Gastrocnemius medialis (tissue), 4 donors: ENCODE data around the gene CAMTA1. TPM values are rescaled to one million over a fixed set of nuclear protein-coding genes. Genes with fewer than 3 reads are reported as not detected.

ENCODE experiments used
- ATAC-seq, 2 donors: fragments of 150-250 bp; one replicate each; pipeline ENCODE4 v1.9.1; 2016
- DNase-seq, 2 donors: peaks; one replicate each; pipeline ENCODE4 v3.0.0-alpha.2; 2019
- H3K27ac ChIP-seq, 4 donors: fragments of 200-600 bp; sonication (generic); 1 replicate in 1 of 4; 2 replicates in 3 of 4; pipeline ENCODE4 v1.5.1; 2016 to 2018; ENCODE audit warnings: mild to moderate bottlenecking in 2 of 4, moderate library complexity in 1 of 4
- H3K27me3 ChIP-seq, 3 donors: fragments of 200-600 bp; sonication (generic) in 2 of 3; 1 replicate in 1 of 3; 2 replicates in 2 of 3; pipeline versions ENCODE4 v1.5.1 to v1.6.0; 2016 to 2019; ENCODE audit warnings: mild to moderate bottlenecking in 1 of 3, moderate library complexity in 1 of 3
- H3K36me3 ChIP-seq, 2 donors: fragments of 200-600 bp; sonication (generic) in 1 of 2; one replicate each; pipeline ENCODE4 v1.5.1; 2017 to 2018
- H3K4me1 ChIP-seq, 2 donors: fragments of 200-600 bp; sonication (generic) in 1 of 2; one replicate each; pipeline ENCODE4 v1.5.1; 2016 to 2017; ENCODE audit warnings: mild to moderate bottlenecking in 2 of 2
- H3K4me3 ChIP-seq, 4 donors: fragments of 200-600 bp; sonication (generic) in 3 of 4; 1 replicate in 1 of 4; 2 replicates in 3 of 4; pipeline ENCODE4 v1.5.1; 2016 to 2019; ENCODE audit warnings: mild to moderate bottlenecking in 2 of 4
- H3K9me3 ChIP-seq, 3 donors: fragments of 200-600 bp; sonication (generic) in 2 of 3; 1 replicate in 1 of 3; 2 replicates in 2 of 3; pipeline ENCODE4 v1.5.1; 2016 to 2019
- CTCF ChIP-seq, 5 experiments: fragments of 450-650 bp in 3 of 5; fragments of 200-600 bp in 2 of 5; sonication (generic) in 2 of 5; IDR thresholded peaks in 4 of 5; conservative IDR thresholded peaks in 1 of 5; 1 replicate in 4 of 5; 2 replicates in 1 of 5; pipeline ENCODE4 v1.5.1; 2016 to 2019; ENCODE audit warnings: antibody characterized with exemption in 5 of 5, mild to moderate bottlenecking in 3 of 5, moderate library complexity in 3 of 5
- POLR2A ChIP-seq, 2 donors: fragments of 450-650 bp; IDR thresholded peaks; one replicate each; pipeline ENCODE4 v1.6.1; 2017; ENCODE audit warnings: antibody characterized with exemption in 2 of 2, mild to moderate bottlenecking in 2 of 2, moderate library complexity in 2 of 2
- in situ Hi-C, 4 donors: fragments of 200-750 bp; cut with MboI; loops; one replicate each; pipeline versions ENCODE4 v1.15.0 to v1.8.0; 2017; ENCODE audit warnings: low sequenced_read_pairs in 4 of 4
- intact Hi-C: fragments of 100-400 bp; cut with DNase I; formaldehyde crosslinking; loops from one replicate; pipeline ENCODE4 v1.15.1; 2023; ENCODE audit warnings: low total_unique reads
- total RNA-seq, 4 donors: library from RNA; depleted of rRNA; stranded (reverse); fragments of >200 nt; gene quantifications; one replicate each; pipeline versions ENCODE4 v1.1.0 to v1.2.3, GENCODE V29; 2016

CAMTA1 gene
- total RNA-seq, 4 donors from 2014 or later = 60.5 to 113 (median 70.4) TPM

DNA sequence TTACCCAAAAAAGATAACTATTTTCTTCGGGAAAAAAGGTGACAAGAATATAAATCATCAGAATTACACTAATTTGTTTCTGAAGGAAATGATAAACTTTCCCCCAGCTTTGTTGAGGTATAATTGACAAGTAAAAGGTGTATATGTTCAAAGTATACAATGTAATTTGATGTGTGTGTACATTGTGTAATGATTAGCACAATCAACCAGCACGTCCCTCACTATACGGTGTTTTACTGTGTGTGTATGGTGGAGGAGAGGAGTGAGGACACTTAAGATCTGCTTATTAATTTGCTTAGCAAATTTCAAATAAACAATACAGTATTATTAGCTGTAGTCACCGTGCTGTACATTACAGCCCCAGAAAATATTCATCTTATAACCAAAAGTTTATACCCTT lies 77.7 kb downstream of the CAMTA1 start:
- ATAC-seq = no peak
- no peak overlapping the region for H3K4me3 ChIP-seq
- H3K4me1 ChIP-seq = peaks cover 12 to 18% of the 10 kb centered on the region in 2 donors
- no peaks in the 10 kb centered on the region for H3K36me3 ChIP-seq
- no peaks in the 10 kb centered on the region for H3K27me3 ChIP-seq
- DNase-seq = no peak
- intact Hi-C loops (no loop called here), in situ Hi-C loops (no loop called here)
- H3K9me3 ChIP-seq = no peaks in the 10 kb centered on the region
- no peak overlapping the region for H3K27ac ChIP-seq
- TF ChIP-seq POLR2A (IDR thresholded peaks at IDR 0.05) (no peak), CTCF (IDR thresholded peaks at IDR 0.05 in 4 of 5, conservative IDR thresholded peaks at IDR 0.05 in 1 of 5) (no peak)

- Histone ChIP-seq H3K36me3 (no peaks in the 10 kb centered on the region), H3K27me3 (no peaks in the 10 kb centered on the region), H3K4me1 (peaks cover 17 to 27% of the 10 kb centered on the region in 2 donors), H3K9me3 (no peaks in the 10 kb centered on the region), H3K27ac (no peak overlapping the region), H3K4me3 (no peak overlapping the region)
- in situ Hi-C loops = no loop called here
- TF ChIP-seq CTCF (IDR thresholded peaks at IDR 0.05 in 4 of 5, conservative IDR thresholded peaks at IDR 0.05 in 1 of 5) (no peak), POLR2A (IDR thresholded peaks at IDR 0.05) (no peak)
- intact Hi-C loops = no loop called here
- ATAC-seq = no peak
- DNase-seq = no peak
These were observed 78.9 kb downstream of the CAMTA1 start for GRCh38 chr1:6864166-6864565.

GRCh38 chr1:6866825-6867224 lies 81.6 kb downstream of the CAMTA1 start:
- H3K4me1 ChIP-seq = peaks cover 12 to 20% of the 10 kb centered on the region in 2 donors
- in situ Hi-C loops = no loop called here
- H3K27ac ChIP-seq = no peak overlapping the region
- no peak for DNase-seq
- no peaks in the 10 kb centered on the region for H3K27me3 ChIP-seq
- TF ChIP-seq POLR2A (IDR thresholded peaks at IDR 0.05) (no peak), CTCF (IDR thresholded peaks at IDR 0.05 in 4 of 5, conservative IDR thresholded peaks at IDR 0.05 in 1 of 5) (no peak)
- no peak overlapping the region for H3K4me3 ChIP-seq
- H3K36me3 ChIP-seq = no peaks in the 10 kb centered on the region
- H3K9me3 ChIP-seq = no peaks in the 10 kb centered on the region
- intact Hi-C loops = no loop called here
- ATAC-seq = no peak

- in situ Hi-C loops (no loop called here), intact Hi-C loops (no loop called here)
- Histone ChIP-seq H3K9me3 (no peaks in the 10 kb centered on the region), H3K27me3 (no peaks in the 10 kb centered on the region), H3K36me3 (no peaks in the 10 kb centered on the region), H3K27ac (no peak overlapping the region), H3K4me1 (peaks cover 12 to 20% of the 10 kb centered on the region in 2 donors), H3K4me3 (no peak overlapping the region)
- no peak for TF ChIP-seq CTCF (IDR thresholded peaks at IDR 0.05 in 4 of 5, conservative IDR thresholded peaks at IDR 0.05 in 1 of 5)
- TF ChIP-seq POLR2A (IDR thresholded peaks at IDR 0.05) = no peak
- DNase-seq (no peak), ATAC-seq (no peak)
These were observed 82.1 kb downstream of the CAMTA1 start for GRCh38 chr1:6867321-6867720.
